B cell (primary cell): ENCODE results near the gene RTL9. TPM values are rescaled to one million over a fixed set of nuclear protein-coding genes. Genes with fewer than 3 reads are reported as not detected.
"Not testable (repeated sequence)": the region's sequence is repeated elsewhere in the genome, so short reads cannot be mapped to it uniquely, and the experiment has no call there.

ENCODE experiments used
- ATAC-seq: fragments of 200-7000 bp; cut with Tn5 transposase; one replicate; pipeline ENCODE4 v1.10.0; 2021; ENCODE audit warnings: low read depth, mild to moderate bottlenecking, moderate number of reproducible peaks, moderate library complexity
- CTCF ChIA-PET: fragments of 350-600 bp; sonication (Branson Sonifier 250); formaldehyde crosslinking; loops from one replicate; lab custom pipeline; 2021; ENCODE audit warnings: antibody characterized with exemption, inconsistent platforms; lab: Charles Lee
- POLR2A ChIA-PET: fragments of 350-600 bp; sonication (Branson Sonifier 250); formaldehyde crosslinking; loops from one replicate; lab custom pipeline; 2021; ENCODE audit warnings: antibody characterized with exemption; lab: Charles Lee
- DNase-seq: peaks from one replicate; pipeline ENCODE4 v3.0.0; 2013
- H2AFZ ChIP-seq: 2 replicates; pipeline ENCODE4 v1.6.1; 2012; ENCODE audit warnings: mild to moderate bottlenecking, low read depth, low read length; ENCODE audit not compliant: insufficient read depth, poor library complexity, severe bottlenecking
- H3K27ac ChIP-seq, 2 donors: 1 replicate in 1 of 2; 2 replicates in 1 of 2; pipeline ENCODE4 v1.5.1; 2012 to 2013; ENCODE audit warnings: low read length in 2 of 2, mild to moderate bottlenecking in 2 of 2, moderate library complexity in 1 of 2
- H3K27me3 ChIP-seq, 4 experiments: fragments of 200-600 bp in 1 of 4; sonication (generic) in 1 of 4; replicated peaks in 1 of 4; 1 replicate in 2 of 4; 2 replicates in 2 of 4; pipeline versions ENCODE4 v1.6.1 to v1.7.0; 2013 to 2016; ENCODE audit warnings: low read length in 3 of 4, mild to moderate bottlenecking in 2 of 4, mixed read lengths in 1 of 4, moderate library complexity in 1 of 4; ENCODE audit not compliant: insufficient read depth in 4 of 4, control insufficient read depth in 3 of 4; ENCODE audit errors: control extremely low read depth in 1 of 4
- H3K36me3 ChIP-seq, 2 experiments: replicated peaks in 1 of 2; 1 replicate in 1 of 2; 2 replicates in 1 of 2; pipeline versions ENCODE4 v1.6.1 to v1.7.1; 2013; ENCODE audit warnings: low read length in 1 of 2; ENCODE audit not compliant: insufficient read depth in 2 of 2, control insufficient read depth in 1 of 2; ENCODE audit errors: control extremely low read depth in 1 of 2, extremely low read depth in 1 of 2
- H3K4me1 ChIP-seq, 2 donors: fragments of 200-600 bp in 1 of 2; sonication (generic) in 1 of 2; 1 replicate in 1 of 2; 2 replicates in 1 of 2; pipeline versions ENCODE4 v1.5.1 to v1.6.1; 2013 to 2017; ENCODE audit warnings: low read length in 2 of 2; ENCODE audit not compliant: control insufficient read depth in 2 of 2, insufficient read depth in 2 of 2
- H3K4me2 ChIP-seq: replicated peaks from 2 replicates; pipeline ENCODE3; 2012; ENCODE audit warnings: mild to moderate bottlenecking, low read depth, low read length; ENCODE audit not compliant: poor library complexity, severe bottlenecking
- H3K4me3 ChIP-seq, 5 experiments: fragments of 200-600 bp in 1 of 5; sonication (generic) in 1 of 5; 1 replicate in 3 of 5; 2 replicates in 2 of 5; pipeline versions ENCODE4 v1.5.1 to v1.7.0; 2011 to 2016; ENCODE audit warnings: low read length in 4 of 5, mild to moderate bottlenecking in 4 of 5, low read depth in 2 of 5, control low read depth in 1 of 5, moderate library complexity in 1 of 5; ENCODE audit not compliant: insufficient read depth in 1 of 5; ENCODE audit errors: control extremely low read depth in 1 of 5, extremely low read depth in 1 of 5
- H3K79me2 ChIP-seq: fragments of 200-600 bp; sonication (generic); one replicate; pipeline ENCODE4 v1.6.0; 2016; ENCODE audit warnings: low read length; ENCODE audit not compliant: control insufficient read depth, insufficient read depth
- H3K9ac ChIP-seq: fragments of 200-600 bp; sonication (generic); 2 replicates; pipeline ENCODE4 v1.6.1; 2017; ENCODE audit warnings: mild to moderate bottlenecking, low read length, moderate library complexity
- H3K9me3 ChIP-seq, 3 donors: one replicate each; pipeline versions ENCODE4 v1.6.1 to v1.7.1; 2013; ENCODE audit warnings: low read length in 2 of 3; ENCODE audit not compliant: control insufficient read depth in 2 of 3, insufficient read depth in 1 of 3; ENCODE audit errors: control extremely low read depth in 1 of 3
- H4K20me1 ChIP-seq: 2 replicates; pipeline ENCODE4 v1.6.0; 2012; ENCODE audit warnings: mild to moderate bottlenecking, low read length; ENCODE audit not compliant: insufficient read depth, control insufficient read depth, poor library complexity, severe bottlenecking
- H3K27ac Mint-ChIP-seq: one replicate; pipeline ENCODE4 v1.8.0; 2021; ENCODE audit warnings: mixed read lengths
- H3K27me3 Mint-ChIP-seq: one replicate; pipeline ENCODE4 v1.8.0; 2021; ENCODE audit warnings: mixed read lengths
- H3K4me1 Mint-ChIP-seq: one replicate; pipeline ENCODE4 v1.8.0; 2021; ENCODE audit warnings: mixed read lengths
- H3K4me3 Mint-ChIP-seq: one replicate; pipeline ENCODE4 v1.8.0; 2021; ENCODE audit warnings: mixed read lengths
- H3K9me3 Mint-ChIP-seq: one replicate; pipeline ENCODE4 v1.8.0; 2022; ENCODE audit warnings: mixed read lengths; ENCODE audit not compliant: insufficient read depth
- EZH2 ChIP-seq: IDR thresholded peaks from 2 replicates; pipeline ENCODE4 v1.6.1; 2012; ENCODE audit warnings: borderline replicate concordance, low read depth, mild to moderate bottlenecking, moderate library complexity, low read length; ENCODE audit not compliant: insufficient read depth, poor library complexity, severe bottlenecking
- WGBS: methylation state at CpG from one replicate; pipeline ENCODE4 v1.1.5; 2013; ENCODE audit warnings: missing lambda C conversion rate; ENCODE audit not compliant: insufficient coverage; 5-methylcytosine and 5-hydroxymethylcytosine counted together
- intact Hi-C: fragments of 100-400 bp; cut with micrococcal nuclease; formaldehyde crosslinking; loops from one replicate; pipeline ENCODE4 v1.10.0; 2022
- polyA plus RNA-seq: library from polyadenylated mRNA; depleted of rRNA; stranded (reverse); fragments of >200 nt; gene quantifications from 2 replicates; pipeline ENCODE4 v1.2.3, GENCODE V29; 2012
- total RNA-seq, 2 donors: library from RNA; stranded (reverse); fragments of 120-200 nt in 1 of 2; gene quantifications; 1 replicate in 1 of 2; 2 replicates in 1 of 2; pipeline versions ENCODE4 v1.2.3 to v1.2.4, GENCODE V29; 2013 to 2022
- TF ChIP-seq, protein P1 (sequence below): fragments of 200-600 bp; IDR thresholded peaks from one replicate; pipeline ENCODE4 v1.8.0; 2022; ENCODE audit warnings: antibody characterized with exemption, mild to moderate bottlenecking

The RTL9 gene
- total and polyA plus RNA-seq, 2 donors (not counting 1 experiment from before 2014, with no cell fraction given) = not detected

DNA sequence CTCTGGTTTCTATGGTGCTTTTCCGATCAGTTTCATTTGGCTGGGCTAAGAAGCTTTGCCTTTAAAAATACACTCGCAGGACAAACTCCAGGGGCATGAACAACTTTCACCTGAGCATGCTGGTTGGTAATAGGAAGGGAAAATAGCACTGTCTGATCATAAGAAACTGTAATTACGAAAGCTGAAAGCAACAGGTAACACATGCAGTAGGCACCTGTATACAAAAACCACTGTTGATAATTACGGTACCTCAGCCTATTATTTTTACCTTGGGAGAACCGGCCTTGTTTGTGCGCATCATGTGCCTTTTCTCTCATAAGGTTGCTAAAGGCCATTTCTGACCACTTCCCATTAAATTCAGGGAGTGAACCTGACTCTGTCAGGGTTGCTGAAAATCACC lies 45.7 kb downstream of the RTL9 start:
- 100% methylated on average over 2 of the region's 6 CpGs for WGBS
- Histone ChIP-seq H3K9me3 (no peaks in the 10 kb centered on the region), H3K36me3 (no peaks in the 10 kb centered on the region), H3K4me3 (no peak overlapping the region), H3K27me3 (no peaks in the 10 kb centered on the region), H3K79me2 (no peaks in the 10 kb centered on the region), H4K20me1 (no peaks in the 10 kb centered on the region), H3K27ac (no peak overlapping the region), H3K4me2 (no peak overlapping the region), H2AFZ (no peak overlapping the region), H3K4me1 (no peaks in the 10 kb centered on the region), H3K9ac (no peak overlapping the region)
- ChIA-PET POLR2A (no interaction called here), CTCF (interaction anchor here (22.2 kb wide), 1 partner anchor 248 kb away, joined by 721 read pairs; no protein-coding TSS in a partner anchor)
- ATAC-seq (no peak), DNase-seq (no peak)
- TF ChIP-seq EZH2 = no peak
- TF ChIP-seq, protein P1, sequence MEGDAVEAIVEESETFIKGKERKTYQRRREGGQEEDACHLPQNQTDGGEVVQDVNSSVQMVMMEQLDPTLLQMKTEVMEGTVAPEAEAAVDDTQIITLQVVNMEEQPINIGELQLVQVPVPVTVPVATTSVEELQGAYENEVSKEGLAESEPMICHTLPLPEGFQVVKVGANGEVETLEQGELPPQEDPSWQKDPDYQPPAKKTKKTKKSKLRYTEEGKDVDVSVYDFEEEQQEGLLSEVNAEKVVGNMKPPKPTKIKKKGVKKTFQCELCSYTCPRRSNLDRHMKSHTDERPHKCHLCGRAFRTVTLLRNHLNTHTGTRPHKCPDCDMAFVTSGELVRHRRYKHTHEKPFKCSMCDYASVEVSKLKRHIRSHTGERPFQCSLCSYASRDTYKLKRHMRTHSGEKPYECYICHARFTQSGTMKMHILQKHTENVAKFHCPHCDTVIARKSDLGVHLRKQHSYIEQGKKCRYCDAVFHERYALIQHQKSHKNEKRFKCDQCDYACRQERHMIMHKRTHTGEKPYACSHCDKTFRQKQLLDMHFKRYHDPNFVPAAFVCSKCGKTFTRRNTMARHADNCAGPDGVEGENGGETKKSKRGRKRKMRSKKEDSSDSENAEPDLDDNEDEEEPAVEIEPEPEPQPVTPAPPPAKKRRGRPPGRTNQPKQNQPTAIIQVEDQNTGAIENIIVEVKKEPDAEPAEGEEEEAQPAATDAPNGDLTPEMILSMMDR = no peak
- Mint-ChIP-seq H3K27me3 (no peaks in the 10 kb centered on the region), H3K4me1 (no peaks in the 10 kb centered on the region), H3K27ac (no peak overlapping the region), H3K9me3 (no peaks in the 10 kb centered on the region), H3K4me3 (no peak overlapping the region)
- intact Hi-C loops = no loop called here

DNA sequence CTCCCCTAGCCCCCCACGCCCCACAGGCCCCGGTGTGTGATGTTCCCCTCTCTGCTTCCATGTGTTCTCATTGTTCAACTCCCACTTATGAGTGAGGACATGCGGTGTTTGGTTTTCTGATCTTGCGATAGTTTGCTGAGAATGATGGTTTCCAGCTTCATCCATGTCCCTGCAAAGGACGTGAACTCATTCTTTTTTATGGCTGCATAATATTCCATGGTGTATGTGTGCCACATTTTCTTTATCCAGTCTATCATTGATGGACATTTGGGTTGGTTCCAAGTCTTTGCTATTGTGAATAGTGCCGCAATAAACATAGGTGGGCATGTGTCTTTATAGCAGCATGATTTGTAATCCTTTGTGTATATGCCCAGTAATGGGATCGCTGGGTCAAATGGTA lies 47.6 kb downstream of the RTL9 start:
- H3K9me3 Mint-ChIP-seq, H3K4me3 Mint-ChIP-seq, intact Hi-C loops, H3K4me2 ChIP-seq, H3K27me3 Mint-ChIP-seq, POLR2A ChIA-PET, H3K9me3 ChIP-seq, H3K9ac ChIP-seq, H3K27ac ChIP-seq, H3K4me3 ChIP-seq, H4K20me1 ChIP-seq, DNase-seq, H3K36me3 ChIP-seq, H3K4me1 ChIP-seq, H3K4me1 Mint-ChIP-seq, ATAC-seq, H3K27me3 ChIP-seq, H3K27ac Mint-ChIP-seq, H2AFZ ChIP-seq, H3K79me2 ChIP-seq: not testable (repeated sequence)
- CTCF ChIA-PET = interaction anchor here (1.4 to 22.2 kb wide), 2 partner anchors 8 to 250 kb away, joined by 5 to 721 read pairs; no protein-coding TSS in a partner anchor
- no CpG with 5 or more reads among the region's 7 CpGs for WGBS
